HG03439 (cell line): ENCODE results near the gene CFAP251.
"Not testable (repeated sequence)": the region's sequence is repeated elsewhere in the genome, so short reads cannot be mapped to it uniquely, and the experiment has no call there.

ENCODE experiments used
- ATAC-seq: cut with Tn5 transposase; IDR thresholded peaks from one replicate; pipeline ENCODE4 v1.9.1; 2021; ENCODE audit warnings: mild to moderate bottlenecking, moderate library complexity; ENCODE audit not compliant: unreplicated experiment

CFAP251 gene

DNA sequence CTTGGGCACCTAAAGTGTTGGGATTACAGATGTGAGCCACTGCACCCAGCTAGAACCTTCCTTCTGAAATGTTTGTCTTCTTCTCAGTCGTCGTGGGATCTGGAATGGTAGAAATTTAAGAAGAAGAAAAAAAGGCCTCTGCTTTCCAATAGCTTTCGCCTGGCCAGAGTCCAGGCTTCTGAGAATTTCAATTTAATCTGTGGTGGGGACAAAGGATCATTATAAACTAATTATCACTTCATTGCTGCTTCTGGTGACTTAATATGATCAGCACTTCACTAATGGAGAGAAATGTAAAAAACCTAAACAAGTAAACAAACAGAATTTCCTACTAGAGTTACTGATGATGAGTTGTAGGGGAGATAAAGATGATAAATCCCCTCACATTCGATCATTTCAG lies 51.3 kb downstream of the CFAP251 start:
- no peak for ATAC-seq

DNA sequence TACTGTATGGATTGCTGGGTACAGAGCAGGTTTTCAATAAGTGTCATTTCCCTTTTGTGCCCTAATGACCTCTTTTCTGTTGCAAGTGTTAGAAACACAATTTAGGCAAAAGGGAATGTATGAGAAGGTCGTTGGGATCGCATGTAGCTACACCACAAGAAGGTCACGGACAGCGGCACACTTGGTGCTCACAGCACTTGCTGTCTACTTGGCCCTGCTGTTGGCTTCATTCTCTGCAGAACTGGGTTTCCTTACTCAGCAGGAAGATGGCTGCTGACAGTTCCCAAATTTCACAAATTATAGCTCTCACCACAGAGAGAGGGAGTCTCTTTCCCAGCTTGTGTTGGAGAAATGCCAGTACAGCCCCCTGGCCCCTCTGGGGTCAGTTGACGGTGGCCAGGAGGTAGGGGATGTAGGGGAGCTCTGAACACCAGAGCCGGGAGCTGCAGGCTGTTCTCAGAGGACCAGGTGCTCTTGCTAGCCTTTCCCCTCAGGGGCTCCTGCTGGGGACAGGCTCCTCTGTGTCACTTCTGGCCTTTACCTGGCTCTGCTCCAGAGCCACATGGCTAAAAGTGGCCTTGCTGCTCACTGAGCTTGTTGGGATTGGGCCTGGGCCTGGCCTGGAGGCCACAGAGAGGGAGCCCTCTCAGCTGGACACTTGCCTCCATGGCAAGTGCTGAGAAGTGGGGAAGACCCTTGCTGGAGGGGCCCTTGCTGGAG lies 52.3 kb downstream of the CFAP251 start:
- ATAC-seq, result no peak

DNA sequence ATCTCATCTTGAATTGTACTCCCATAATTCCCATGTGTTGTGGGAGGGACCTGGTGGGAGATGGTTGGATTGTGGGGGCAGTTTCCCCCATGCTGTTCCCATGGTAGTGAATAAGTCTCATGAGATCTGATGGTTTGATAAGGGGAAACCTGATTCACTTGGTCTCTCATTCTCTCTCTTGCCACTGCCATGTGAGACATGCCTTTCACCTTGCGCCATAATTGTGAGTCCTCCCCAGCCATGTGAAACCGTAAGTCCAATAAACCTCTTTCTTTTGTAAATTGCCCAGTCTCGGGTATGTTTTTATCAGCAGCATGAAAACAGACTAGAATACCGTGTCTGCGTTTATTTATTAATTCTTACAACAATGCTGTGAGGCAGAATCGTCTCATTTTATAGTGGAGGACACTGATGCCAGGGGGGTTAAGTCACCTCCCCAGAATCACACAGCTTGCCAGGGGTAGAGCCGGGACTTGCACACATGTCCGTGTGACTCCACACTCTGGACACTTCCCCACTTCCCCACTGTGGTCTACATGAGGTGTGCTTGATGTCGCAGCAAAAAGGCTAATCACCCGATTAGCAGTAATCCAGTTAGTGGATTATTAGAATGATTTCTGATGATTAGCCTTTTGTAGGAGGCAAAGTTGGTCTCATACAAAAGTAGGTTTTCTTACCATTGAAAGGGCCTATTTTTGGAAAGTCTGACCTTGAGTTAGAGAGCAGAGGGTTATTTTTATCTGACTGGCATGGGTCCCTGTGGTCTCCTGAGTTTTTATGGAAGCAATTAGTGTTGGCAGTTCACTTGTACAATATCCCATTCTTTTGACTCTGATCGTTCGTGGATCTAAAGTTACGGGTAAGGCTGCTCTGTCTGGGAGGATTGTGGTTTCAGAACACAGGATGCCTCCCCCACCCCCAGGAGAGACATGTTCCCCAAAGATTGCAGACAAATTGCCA lies 55.9 kb downstream of the CFAP251 start:
- no peak for ATAC-seq

DNA sequence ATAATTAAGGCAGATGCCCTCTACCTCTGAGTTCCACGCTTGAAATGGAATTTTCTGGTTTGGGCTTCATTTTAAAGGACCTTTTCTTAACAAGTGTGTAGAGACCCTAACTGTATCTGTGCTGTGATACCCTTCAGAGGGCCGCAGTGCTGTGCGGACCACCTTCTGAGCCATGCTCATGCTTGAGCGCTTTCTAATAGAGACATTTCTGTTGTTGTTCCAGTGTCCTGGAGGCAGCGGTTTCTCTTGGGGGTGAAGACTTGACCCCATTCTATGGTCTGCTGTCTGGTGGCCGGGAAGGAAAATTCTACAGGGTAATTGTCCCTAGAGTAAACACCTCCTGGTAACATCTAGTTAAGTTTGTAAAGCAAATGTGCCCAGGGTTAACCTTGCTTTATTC lies 56.6 kb downstream of the CFAP251 start:
- ATAC-seq, result no peak

DNA sequence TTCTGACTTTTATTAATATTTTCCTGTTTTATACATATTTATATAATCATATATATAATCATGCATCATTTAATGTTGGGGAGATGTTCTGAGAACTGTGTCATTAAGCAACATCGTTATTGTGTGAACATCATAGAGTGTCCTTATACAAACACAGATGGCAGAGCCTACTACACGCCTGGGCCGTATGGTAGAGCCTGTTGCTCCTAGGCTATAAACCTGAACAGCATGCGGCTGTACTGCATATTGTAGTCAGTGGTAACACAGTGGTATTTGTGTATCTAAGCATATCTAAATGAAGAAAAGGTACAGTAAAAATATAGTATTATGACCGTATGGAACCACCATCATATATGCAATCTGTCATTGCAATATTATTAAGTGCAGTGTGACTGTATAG lies 58.6 kb downstream of the CFAP251 start:
- no peak for ATAC-seq

DNA sequence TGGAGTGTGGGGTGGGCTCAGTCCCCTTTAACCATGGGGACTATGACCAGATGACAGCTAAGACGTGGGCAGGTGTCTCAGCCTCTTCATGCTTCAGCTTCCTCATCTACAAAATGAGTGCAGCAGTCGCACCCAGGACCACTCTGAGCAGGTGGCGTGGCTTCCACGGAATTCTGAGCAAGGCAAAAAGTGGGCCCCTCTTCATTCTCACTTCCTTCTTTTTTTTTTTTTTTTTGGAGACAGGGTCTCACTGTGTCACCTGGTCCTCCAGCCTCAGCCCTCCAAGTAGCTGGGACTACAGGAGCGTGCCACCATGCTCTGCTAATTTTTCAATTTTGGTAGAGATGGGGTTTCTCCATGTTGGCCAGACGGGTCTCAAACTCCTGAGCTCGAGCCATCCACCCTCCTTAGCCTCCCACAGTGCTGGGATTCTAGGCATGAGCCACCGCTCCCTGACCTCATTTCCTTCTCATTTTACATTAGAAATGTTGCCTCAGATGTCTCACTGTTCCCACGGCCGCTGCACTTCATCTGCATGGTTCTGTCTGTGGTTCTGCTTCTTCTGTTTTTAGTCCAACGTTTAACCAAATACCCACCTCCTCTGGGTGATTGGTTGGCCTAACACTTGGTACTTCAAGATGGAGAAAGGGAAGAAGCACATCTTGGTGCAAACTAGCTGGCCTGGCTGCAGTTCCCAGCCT lies 61.9 kb downstream of the CFAP251 start:
- no peak for ATAC-seq

DNA sequence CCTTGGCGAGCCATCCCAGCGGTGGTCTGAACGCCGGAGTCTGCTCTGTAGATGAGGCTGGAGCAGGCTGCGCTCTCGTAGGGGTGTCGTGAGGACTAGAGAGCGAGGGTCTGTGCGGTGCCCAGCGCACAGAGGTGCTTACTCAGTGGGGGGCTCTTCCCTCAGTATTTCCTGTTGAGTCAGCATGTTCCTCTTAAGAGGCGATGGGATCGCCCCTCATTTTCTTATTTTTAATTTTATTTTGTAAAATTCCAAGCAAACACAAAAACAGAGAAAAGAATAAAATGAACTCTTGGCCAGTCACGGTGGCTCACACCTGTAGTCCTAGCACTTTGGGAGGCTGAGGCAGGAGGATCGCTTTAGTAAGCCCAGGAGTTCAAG lies 62.5 kb downstream of the CFAP251 start:
- ATAC-seq, result no peak

DNA sequence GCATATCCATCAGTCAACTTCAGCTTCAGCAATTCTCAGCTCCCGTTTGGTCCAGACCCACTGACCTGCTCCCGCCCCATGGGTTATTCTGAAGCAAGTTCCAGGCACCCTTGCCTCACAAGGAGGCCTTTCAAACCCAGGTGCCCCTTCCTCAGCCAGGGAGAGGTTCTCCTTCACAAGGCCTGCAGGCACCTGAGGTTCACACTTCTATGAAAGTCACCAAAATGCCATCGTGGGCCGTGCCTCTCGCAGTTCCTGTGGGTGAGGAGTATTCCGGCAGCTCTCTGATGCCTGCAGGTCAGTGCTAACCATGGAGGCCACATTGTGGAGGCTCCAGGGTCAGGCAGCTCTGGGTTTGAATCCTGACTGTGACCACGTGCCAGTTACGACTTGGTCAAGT lies 63.1 kb downstream of the CFAP251 start:
- ATAC-seq, result no peak

DNA sequence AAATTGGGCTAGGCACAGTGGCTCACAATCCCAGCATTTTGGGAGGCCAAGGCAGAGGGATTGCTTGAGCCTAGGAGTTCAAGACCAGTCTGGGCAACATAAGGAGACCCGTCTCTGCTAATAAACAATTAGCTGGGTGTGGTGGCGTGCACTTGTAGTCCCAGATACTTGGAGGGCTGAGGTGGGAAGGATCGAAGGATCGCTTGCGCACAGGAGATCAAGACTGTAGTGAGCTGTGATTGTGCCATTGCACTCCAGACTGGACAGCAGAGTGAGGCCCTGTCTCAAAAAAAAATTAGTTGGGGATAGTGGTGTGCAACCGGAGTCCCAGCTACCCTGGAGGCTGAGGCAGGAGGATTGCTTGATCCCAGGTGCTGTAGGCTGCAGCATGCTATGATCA lies 64.6 kb downstream of the CFAP251 start:
- ATAC-seq, result no peak

DNA sequence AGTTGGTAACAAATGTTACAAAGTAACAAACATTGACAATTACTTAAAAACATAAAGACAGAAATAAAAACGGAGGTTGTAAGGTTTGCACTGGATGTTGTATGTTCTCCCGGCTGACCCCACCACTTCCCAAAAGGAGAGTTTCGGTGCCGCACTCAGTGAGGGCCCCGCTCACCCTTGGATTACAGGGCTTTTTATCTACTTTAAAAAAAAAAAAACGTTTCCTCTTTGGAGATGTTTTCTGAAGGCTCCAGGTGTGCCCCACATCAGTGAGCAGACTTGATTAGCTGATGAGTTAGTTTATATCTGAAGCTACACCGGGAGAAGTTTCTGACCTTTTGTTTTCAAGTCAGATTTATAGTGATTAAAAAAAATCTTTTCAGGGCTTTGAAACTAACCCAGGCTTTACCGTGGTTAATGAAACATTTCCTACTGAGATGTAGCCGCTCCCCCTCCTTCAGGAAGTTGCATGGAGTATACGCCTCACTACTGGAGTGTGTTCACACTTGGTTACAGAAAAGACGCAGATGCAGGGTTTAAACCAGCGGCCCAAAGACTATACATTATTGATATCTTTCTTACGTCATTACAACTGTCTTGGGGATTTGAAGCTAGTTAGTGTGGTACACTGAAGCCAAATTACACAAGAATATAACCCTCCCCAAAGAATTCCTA lies 65.3 kb downstream of the CFAP251 start:
- ATAC-seq, result no peak

DNA sequence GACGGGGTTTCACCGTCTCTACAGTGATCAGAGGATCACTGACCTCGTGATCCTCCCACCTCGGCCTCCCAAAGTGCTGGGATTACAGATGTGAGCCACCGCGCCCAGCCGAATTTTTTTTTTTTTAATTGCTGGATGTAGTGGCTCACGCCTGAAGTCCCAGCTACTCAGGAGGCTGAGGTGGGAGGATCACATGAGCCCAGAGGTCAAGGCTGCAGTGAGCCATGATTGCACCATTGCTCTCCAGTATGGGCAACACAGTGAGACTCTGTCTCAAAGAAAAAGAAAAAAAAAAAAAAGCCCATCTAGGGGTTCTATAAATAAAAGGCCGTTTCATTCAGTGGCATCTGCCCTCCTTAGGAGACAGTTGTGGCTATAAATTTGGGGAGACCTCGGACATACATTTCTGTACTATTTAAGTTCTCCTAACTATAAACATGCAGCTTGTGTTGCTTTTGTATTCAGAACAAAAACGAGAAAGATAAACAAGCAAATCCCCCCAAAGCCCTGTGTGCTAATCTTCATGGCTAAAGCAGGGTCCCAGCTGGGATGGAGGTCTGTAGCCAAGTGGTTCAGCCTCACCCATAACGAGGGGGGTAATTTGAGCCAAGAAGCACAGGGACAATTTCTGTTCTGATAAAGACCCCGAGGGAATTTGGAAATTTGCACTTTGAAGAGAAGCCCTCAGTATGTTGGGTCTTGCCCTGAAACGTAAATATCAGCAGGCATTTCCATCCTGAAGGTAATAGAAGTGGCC lies 68.3 kb downstream of the CFAP251 start:
- no peak for ATAC-seq

DNA sequence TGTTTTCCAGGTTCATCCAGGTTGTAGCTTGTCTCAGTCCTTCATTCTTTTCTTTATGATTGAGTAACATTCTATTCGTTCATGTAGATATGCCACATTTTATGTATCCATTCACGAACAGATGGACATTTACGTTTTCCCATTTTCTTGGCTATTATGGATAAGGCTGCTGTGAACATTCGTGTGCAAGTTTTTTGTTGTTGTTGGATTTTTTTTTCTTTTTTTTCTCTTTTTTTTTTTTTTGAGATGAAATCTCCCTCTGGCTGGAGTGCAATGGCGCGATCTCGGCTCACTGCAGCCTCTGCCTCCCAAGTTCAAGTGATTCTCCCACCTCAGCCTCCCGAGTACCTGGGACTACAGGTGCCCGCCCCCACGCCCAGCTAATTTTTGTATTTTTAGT lies 70.1 kb downstream of the CFAP251 start:
- not testable (repeated sequence) for ATAC-seq

DNA sequence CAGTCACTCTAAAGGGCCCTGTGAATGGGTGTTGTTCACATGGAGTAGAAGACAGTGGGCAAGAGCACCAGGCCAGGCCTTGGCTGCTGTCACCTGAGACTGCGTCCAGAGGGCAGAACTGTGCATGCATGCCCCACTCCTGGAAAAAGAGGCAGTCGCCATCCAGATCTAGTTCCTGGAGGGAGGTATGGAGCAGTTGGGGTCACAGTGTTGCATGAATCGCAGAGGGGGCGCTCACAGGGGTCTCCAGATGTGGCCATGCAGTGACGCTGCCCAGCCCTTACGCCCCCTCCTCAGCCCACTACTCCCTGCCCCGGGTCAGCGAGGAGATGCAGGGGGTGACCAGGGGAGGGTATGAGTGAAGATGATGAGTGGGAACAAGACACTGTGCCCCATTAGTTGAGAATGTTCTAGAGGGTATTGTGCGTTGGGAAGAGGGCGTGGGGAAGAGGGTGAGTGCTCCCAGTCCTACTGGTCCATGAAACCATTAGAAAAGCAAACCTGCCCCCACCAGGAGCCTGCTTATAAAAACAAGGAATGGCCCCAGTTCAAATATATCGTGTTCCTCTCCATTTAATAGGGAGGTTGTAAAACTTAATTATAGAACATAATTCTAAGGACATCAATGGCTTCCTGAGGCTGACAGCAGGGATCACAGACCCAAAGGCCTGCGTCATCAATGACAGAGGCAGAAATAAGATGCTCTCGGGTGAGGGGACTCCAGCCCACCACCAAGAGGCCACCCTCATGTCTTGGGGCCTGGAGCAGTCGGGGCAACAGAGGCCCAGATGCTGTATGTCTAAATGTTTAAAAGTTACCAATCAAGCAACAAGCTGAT lies 71.1 kb downstream of the CFAP251 start:
- no peak for ATAC-seq

DNA sequence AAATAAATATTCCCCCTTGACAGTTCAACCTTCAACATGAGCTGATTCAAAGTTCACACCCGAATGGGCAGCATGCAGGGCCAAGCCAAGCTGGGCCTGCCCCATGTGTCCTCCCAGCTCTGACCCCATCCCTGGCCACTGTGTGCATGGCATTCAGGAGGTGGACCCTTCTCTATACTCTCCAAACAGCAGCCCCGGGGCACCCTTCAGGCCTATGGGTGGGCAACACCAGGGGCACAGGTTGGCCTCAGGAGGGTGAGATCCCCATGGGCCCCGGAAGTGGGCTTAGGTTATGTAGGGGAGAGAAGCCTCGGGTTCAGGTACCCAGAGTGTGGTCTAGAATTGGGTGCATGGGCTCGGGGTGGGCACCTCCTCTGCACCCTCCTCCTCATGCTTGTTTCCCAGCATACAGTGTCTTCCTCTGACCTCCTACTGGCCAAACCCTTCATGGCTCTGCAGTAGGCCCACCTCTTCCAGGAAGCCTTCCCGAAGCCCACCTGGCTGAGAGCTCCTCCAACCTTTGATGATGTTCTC lies 71.8 kb downstream of the CFAP251 start:
- ATAC-seq, result no peak

DNA sequence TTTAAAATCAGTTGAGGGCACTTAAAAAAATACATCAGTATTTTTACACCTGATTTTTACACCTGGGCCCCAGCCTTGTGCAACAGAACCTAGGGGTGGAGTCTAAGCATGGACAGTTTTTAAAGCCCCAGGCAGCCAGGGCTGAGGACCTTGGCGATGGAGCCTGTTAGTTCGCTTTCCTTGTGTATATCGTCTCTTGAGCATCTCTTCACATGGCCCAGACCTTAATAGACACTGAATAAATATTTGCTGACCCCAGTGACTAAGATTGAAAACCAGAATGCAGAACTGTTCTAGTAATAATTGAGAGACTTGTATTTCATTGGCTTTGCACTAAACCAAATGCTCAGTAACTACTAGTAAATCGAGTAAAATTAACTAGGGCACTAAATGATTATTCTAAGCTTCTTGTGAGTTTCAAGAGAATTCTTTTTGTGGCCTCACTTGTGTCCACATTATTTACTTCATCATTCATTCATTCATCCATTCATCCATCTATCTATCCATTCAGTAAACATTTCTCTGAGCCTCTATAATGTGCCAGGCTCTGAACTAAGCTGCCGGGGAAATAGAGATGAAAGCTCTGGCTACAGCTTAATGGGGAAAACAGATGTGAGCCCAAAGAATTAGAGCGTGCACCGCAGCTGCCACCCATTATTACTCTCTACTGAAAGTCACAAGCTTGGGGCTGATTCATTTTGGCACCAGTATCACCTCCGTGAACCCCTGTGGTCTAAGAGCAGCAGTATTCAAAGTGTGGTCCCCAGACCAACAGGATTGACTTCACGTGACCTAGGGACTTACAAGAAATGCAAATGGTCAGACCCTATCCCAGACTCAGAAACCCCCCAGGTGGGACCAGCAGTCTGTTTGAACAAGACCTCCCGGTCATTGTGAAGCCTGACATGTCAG lies 72.6 kb downstream of the CFAP251 start:
- peak; percentile 80 for ATAC-seq

DNA sequence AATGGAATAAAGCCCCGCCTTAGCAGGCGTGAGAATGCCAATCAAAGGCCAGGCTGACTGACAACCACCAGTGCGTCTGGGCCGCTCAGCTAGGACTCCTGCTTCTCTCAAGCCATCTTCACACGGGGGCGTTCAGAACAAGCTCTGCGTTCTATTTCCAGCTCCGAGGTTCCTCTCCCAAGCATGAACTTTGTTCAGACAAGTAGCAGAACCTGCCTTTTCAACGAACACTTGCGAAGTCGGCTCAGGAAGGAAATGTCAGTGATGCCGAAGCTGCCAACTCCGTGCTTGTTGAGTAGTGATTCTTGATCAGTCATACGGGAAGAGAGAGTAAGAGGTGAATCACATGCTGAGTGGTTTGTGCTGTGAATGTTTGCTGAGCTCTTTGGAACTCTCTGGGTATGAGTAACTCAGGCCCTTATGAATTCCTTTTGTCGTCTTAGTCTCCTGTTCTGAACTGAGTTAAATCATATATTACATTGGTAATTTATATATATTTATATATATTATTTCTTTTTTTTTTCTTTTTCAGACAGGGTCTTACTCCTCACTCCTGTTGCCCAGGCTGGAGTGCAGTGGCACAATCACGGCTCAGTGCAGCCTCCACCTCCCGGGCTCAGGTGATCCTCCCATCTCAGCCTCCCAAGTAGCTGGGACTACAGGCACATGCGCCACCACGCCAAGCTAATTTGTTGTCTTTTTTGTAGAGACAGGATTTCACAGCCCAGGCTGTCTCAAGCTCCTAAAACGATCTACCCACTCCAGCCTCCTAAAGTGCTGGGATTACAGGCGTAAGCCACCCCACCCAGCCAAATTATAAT lies 73.9 kb downstream of the CFAP251 start:
- ATAC-seq, result peak; percentile 71
